GM12878 (cell line): ENCODE results near the gene SCARF1. TPM values are rescaled to one million over a fixed set of nuclear protein-coding genes. Genes with fewer than 3 reads are reported as not detected.
A peak's percentile ranks its signal among the peaks of the same experiment; 100 is the strongest.

Source experiments
- CHD1 ChIP-seq: IDR thresholded peaks from 2 replicates; pipeline ENCODE4 v1.6.1; 2012; ENCODE audit warnings: low read depth, low read length, improper control_type of control experiment
- CREB1 ChIP-seq: IDR thresholded peaks from 2 replicates; pipeline ENCODE4 v1.6.1; 2012; ENCODE audit warnings: low read depth, mild to moderate bottlenecking, inconsistent platforms
- DPF2 ChIP-seq: fragments of 450-650 bp; IDR thresholded peaks from 2 replicates; pipeline ENCODE4 v1.6.1; 2017; ENCODE audit warnings: mild to moderate bottlenecking
- GABPA ChIP-seq: IDR thresholded peaks from 2 replicates; pipeline ENCODE4 v1.6.1; 2014; ENCODE audit warnings: antibody characterized with exemption, low read depth, mild to moderate bottlenecking, inconsistent platforms
- GATAD2B ChIP-seq: fragments of 450-650 bp; conservative IDR thresholded peaks from 2 replicates; pipeline ENCODE4 v1.6.1; 2017; ENCODE audit warnings: low read depth, mild to moderate bottlenecking, moderate library complexity
- IRF4 ChIP-seq: IDR thresholded peaks from 2 replicates; pipeline ENCODE4 v1.6.1; 2011; ENCODE audit warnings: low read depth, low read length
- MYC ChIP-seq: IDR thresholded peaks from 2 replicates; pipeline ENCODE4 v1.6.1; 2011; ENCODE audit warnings: mild to moderate bottlenecking, low read length, moderate library complexity, inconsistent platforms; ENCODE audit not compliant: insufficient read depth, insufficient replicate concordance, insufficient read length, severe bottlenecking
- NBN ChIP-seq: fragments of 450-650 bp; IDR thresholded peaks from 2 replicates; pipeline ENCODE4 v1.6.1; 2016
- PBX3 ChIP-seq: IDR thresholded peaks from 2 replicates; pipeline ENCODE4 v1.6.1; 2011; ENCODE audit warnings: mild to moderate bottlenecking, low read depth, low read length, moderate library complexity; ENCODE audit not compliant: insufficient replicate concordance
- POLR2A ChIP-seq: IDR thresholded peaks from 2 replicates; pipeline ENCODE4 v1.6.1; 2011; ENCODE audit warnings: low read depth, mild to moderate bottlenecking, low read length
- RB1 ChIP-seq: fragments of 450-650 bp; formaldehyde crosslinking; IDR thresholded peaks from 2 replicates; pipeline ENCODE4 v1.6.1; 2017; ENCODE audit warnings: mild to moderate bottlenecking, borderline replicate concordance
- SKIL ChIP-seq: fragments of 450-650 bp; IDR thresholded peaks from 2 replicates; pipeline ENCODE4 v1.6.1; 2017; ENCODE audit warnings: mild to moderate bottlenecking, low read depth, inconsistent platforms; ENCODE audit not compliant: poor library complexity, severe bottlenecking
- SMC3 ChIP-seq: IDR thresholded peaks from 2 replicates; pipeline ENCODE4 v1.6.1; 2011; ENCODE audit warnings: low read length, improper control_type of control experiment, borderline replicate concordance
- ZNF592 ChIP-seq: fragments of 450-650 bp; IDR thresholded peaks from 2 replicates; pipeline ENCODE4 v1.6.1; 2017; ENCODE audit warnings: mild to moderate bottlenecking, moderate library complexity
- ZNF622 ChIP-seq: fragments of 450-650 bp; IDR thresholded peaks from 2 replicates; pipeline ENCODE4 v1.6.1; 2017; ENCODE audit warnings: mild to moderate bottlenecking, inconsistent platforms
- polyA plus RNA-seq, 11 experiments: library from polyadenylated mRNA; depleted of rRNA in 4 of 11; unstranded in 6 of 11; stranded (reverse) in 5 of 11; fragments of >200 nt; fragmentation: Nextera tagmentation in 4 of 11; fragmentation: Illumina TruSeq in 1 of 11; extraction: Ambion mirVana in 4 of 11; extraction: Trizol in 1 of 11; gene quantifications; 1 replicate in 1 of 11; 2 replicates in 10 of 11; pipeline versions ENCODE4 v1.2.1 to v1.2.3, GENCODE V29; 2011 to 2016; ENCODE audit warnings: inconsistent platforms in 2 of 11, missing spikeins in 2 of 11, low read depth in 1 of 11
- total RNA-seq, 4 experiments: library from RNA; depleted of rRNA in 3 of 4; stranded (reverse); fragments of >200 nt in 3 of 4; fragmentation: Illumina TruSeq in 1 of 4; extraction: Trizol in 1 of 4; gene quantifications; 2 replicates each; pipeline versions ENCODE4 v1.2.1 to v1.2.3, GENCODE V29; 2013 to 2021
- TF ChIP-seq, protein P1 (sequence below): fragments of 450-650 bp; IDR thresholded peaks from 2 replicates; pipeline ENCODE4 v1.6.1; 2018; ENCODE audit warnings: mild to moderate bottlenecking, low read depth, moderate library complexity; ENCODE audit not compliant: partially characterized antibody
- TF ChIP-seq, protein P2 (sequence below): IDR thresholded peaks from 2 replicates; pipeline ENCODE4 v1.6.1; 2011; ENCODE audit warnings: borderline replicate concordance, low read depth, mild to moderate bottlenecking, moderate library complexity, low read length; ENCODE audit not compliant: insufficient read depth, poor library complexity, severe bottlenecking

Gene SCARF1
- total and polyA plus RNA-seq, 10 of the 15 experiments (the other 5 are each of a cell fraction or from before 2014, with no cell fraction given) = 0.10 to 1.7 (median 0.43) TPM

DNA sequence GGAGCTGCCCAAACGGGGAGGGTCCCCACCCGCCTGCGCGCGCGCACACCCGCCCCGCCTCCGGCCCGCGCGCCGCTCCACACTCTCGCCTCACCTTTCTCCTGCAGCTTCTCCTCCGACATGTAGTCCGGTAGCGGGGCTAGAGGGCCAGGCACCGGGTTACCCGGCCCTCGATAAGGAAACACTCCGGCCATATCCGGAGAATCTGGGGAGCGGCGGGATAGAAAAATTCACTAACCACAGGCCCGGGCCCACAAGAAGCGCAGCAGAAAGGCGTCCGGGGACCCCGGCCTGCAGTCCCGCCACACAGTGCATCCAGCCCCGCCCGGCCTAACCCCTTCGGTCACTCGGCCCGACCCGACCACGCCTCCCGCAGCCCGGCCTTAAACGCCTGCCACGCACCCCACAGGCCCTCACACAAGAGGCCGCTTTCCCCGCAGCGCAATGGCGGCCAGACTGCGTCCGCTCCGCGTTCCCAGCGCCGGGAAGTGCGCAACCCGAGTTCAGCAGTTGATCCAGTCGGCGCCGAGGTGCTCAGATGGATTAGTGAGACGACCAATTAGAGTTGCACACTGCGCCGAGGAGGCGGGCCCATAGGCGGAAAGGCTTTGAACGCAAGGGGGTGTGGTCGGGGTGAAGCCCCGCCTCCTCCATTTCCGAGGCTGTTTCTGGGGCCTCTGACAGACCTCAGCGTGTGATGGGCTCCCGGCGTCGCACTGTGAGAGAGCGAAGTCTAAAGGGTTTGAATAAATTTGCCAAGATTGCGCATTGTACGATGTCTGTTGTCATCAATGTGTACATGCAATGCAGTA, 39.1 kb upstream of the SCARF1 start, which contains the start of gene PRPF8 (continued):
- TF ChIP-seq SKIL (no peak), GATAD2B (peak; percentile 77), NBN (peak; percentile 10; the same call in 1 of the 2 replicates), SMC3 (no peak), CHD1 (0 out of 2 replicates have a peak, but pooled peaks have one; percentile 83), ZNF592 (no peak), IRF4 (no peak), MYC (peak; percentile 73), RB1 (peak; percentile 49), CREB1 (peak; percentile 78), POLR2A (peak; percentile 99), GABPA (peak; percentile 88), DPF2 (peak; percentile 73; the same call in 1 of the 2 replicates), PBX3 (peak; percentile 93), ZNF622 (no peak)
- TF ChIP-seq, protein P1, sequence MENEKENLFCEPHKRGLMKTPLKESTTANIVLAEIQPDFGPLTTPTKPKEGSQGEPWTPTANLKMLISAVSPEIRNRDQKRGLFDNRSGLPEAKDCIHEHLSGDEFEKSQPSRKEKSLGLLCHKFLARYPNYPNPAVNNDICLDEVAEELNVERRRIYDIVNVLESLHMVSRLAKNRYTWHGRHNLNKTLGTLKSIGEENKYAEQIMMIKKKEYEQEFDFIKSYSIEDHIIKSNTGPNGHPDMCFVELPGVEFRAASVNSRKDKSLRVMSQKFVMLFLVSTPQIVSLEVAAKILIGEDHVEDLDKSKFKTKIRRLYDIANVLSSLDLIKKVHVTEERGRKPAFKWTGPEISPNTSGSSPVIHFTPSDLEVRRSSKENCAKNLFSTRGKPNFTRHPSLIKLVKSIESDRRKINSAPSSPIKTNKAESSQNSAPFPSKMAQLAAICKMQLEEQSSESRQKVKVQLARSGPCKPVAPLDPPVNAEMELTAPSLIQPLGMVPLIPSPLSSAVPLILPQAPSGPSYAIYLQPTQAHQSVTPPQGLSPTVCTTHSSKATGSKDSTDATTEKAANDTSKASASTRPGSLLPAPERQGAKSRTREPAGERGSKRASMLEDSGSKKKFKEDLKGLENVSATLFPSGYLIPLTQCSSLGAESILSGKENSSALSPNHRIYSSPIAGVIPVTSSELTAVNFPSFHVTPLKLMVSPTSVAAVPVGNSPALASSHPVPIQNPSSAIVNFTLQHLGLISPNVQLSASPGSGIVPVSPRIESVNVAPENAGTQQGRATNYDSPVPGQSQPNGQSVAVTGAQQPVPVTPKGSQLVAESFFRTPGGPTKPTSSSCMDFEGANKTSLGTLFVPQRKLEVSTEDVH = no peak
- TF ChIP-seq, protein P2, sequence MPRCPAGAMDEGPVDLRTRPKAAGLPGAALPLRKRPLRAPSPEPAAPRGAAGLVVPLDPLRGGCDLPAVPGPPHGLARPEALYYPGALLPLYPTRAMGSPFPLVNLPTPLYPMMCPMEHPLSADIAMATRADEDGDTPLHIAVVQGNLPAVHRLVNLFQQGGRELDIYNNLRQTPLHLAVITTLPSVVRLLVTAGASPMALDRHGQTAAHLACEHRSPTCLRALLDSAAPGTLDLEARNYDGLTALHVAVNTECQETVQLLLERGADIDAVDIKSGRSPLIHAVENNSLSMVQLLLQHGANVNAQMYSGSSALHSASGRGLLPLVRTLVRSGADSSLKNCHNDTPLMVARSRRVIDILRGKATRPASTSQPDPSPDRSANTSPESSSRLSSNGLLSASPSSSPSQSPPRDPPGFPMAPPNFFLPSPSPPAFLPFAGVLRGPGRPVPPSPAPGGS = no peak
